ENCODE measurements around the gene CPD. TPM values are rescaled to one million over a fixed set of nuclear protein-coding genes. Genes with fewer than 3 reads are reported as not detected.

Gene CPD
- total and polyA plus RNA-seq, 9 of the 15 experiments (the other 6 are each of a cell fraction or from before 2014, with no cell fraction given), result 4.5 to 24.4 (median 20.4) TPM

DNA sequence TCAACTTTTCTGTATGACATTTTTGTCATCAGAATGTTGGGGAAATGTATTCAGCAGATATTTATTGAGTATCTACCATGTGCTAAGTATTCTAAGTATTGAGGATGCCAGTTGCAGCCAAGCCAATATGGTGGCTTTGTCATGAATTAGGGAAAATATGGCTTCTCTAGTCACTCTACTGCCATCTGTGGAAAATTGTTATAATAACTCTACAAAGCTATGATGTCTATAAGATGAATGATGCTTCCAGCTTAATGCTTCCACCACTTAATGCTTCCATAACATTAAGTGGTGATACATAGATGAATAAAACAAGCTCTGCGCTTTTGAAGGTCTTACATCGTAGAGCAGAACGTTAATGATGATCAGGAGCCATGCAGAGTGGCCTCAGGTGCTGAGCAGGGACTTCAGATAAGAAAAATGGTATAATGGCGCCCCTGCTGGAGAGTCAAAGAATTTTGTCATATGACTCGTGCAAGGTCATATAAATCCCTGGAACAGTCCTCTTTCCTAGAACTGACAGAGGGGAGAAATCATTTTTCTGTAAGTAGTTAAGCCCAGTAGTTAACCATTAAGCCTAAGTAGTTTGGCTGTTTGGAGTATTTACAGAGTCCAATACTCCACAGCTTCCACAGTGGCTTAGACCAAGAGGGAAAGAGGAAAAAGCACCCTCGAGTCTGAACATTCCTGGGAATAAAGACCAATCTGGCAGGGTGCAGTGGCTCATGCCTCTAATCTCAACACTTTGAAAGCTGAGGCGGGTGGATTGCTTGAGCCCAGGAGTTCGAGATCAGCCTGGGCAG is 42.2 kb upstream of the CPD start (continued):
- no peak for TF ChIP-seq RBFOX2 (IDR thresholded peaks at IDR 0.05; ENCODE audit: low read depth, low read length)
- TF ChIP-seq SMARCA4 (IDR thresholded peaks at IDR 0.05), result no peak
- TF ChIP-seq, protein P1, sequence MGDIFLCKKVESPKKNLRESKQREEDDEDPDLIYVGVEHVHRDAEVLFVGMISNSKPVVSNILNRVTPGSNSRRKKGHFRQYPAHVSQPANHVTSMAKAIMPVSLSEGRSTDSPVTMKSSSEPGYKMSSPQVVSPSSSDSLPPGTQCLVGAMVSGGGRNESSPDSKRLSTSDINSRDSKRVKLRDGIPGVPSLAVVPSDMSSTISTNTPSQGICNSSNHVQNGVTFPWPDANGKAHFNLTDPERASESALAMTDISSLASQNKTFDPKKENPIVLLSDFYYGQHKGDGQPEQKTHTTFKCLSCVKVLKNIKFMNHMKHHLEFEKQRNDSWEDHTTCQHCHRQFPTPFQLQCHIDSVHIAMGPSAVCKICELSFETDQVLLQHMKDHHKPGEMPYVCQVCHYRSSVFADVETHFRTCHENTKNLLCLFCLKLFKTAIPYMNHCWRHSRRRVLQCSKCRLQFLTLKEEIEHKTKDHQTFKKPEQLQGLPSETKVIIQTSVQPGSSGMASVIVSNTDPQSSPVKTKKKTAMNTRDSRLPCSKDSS (IDR thresholded peaks at IDR 0.05; ENCODE audit: low read depth, partially characterized antibody), result no peak
- peak in 1 of 2 experiments; percentile 13; a peak in 1 of 4 replicates for TF ChIP-seq RCOR1 (IDR thresholded peaks at IDR 0.05; ENCODE audit: borderline replicate concordance in 1 of 2, low read depth in 2 of 2, low read length in 2 of 2)
- TF ChIP-seq ATF1 (CRISPR knock-in tag; IDR thresholded peaks at IDR 0.05), result no peak
- peak; percentile 60 for TF ChIP-seq ATF1 (tag; IDR thresholded peaks at IDR 0.05)
- TF ChIP-seq EP400 (IDR thresholded peaks at IDR 0.05), result peak; percentile 50
- TF ChIP-seq EP300 (IDR thresholded peaks at IDR 0.05; ENCODE audit: low read length), result 0 out of 2 replicates have a peak, but pooled peaks have one; percentile 4
- 0 out of 2 replicates have a peak, but pooled peaks have one; percentile 23 for TF ChIP-seq HDAC2 (IDR thresholded peaks at IDR 0.05)
- TF ChIP-seq, protein P2, sequence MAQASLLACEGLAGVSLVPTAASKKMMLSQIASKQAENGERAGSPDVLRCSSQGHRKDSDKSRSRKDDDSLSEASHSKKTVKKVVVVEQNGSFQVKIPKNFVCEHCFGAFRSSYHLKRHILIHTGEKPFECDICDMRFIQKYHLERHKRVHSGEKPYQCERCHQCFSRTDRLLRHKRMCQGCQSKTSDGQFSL (CRISPR knock-in tag; IDR thresholded peaks at IDR 0.05), result no peak
- TF ChIP-seq, protein P2 (tag; IDR thresholded peaks at IDR 0.05), result no peak
- no peak for TF ChIP-seq NEUROD1 (IDR thresholded peaks at IDR 0.05; ENCODE audit: borderline replicate concordance, low read depth, low read length, partially characterized antibody)
- peak; percentile 80; the same call in 1 of the 2 replicates for TF ChIP-seq TOE1 (IDR thresholded peaks at IDR 0.05; ENCODE audit: borderline replicate concordance)
- TF ChIP-seq TOE1 (CRISPR knock-in tag; IDR thresholded peaks at IDR 0.05; ENCODE audit: borderline replicate concordance, low read depth), result no peak
- TF ChIP-seq ZBTB1 (CRISPR knock-in tag; IDR thresholded peaks at IDR 0.05; ENCODE audit: borderline replicate concordance, low read depth), result no peak
- no peak for TF ChIP-seq POLR2H (tag; IDR thresholded peaks at IDR 0.05; ENCODE audit: low read depth)
- TF ChIP-seq ZNF766 (CRISPR knock-in tag; conservative IDR thresholded peaks at IDR 0.05), result 0 out of 2 replicates have a peak, but pooled peaks have one; percentile 35
- TF ChIP-seq USF2 (CRISPR knock-in tag; IDR thresholded peaks at IDR 0.05), result no peak
- TF ChIP-seq ZNF518B (CRISPR knock-in tag; IDR thresholded peaks at IDR 0.05), result no peak
- 0 out of 2 replicates have a peak, but pooled peaks have one; percentile 10 for TF ChIP-seq CREM (IDR thresholded peaks at IDR 0.05; ENCODE audit: low read depth)
